Bronchial epithelial cell (primary cell): ENCODE data around the gene SLC6A19. TPM values are rescaled to one million over a fixed set of nuclear protein-coding genes. Genes with fewer than 3 reads are reported as not detected.

Source experiments
- DNase-seq: peaks from one replicate; pipeline ENCODE4 v3.0.0-alpha.2; 2010; ENCODE audit warnings: low read depth
- FAIRE-seq: peaks from 2 replicates; lab custom pipeline; 2011; peaks lifted over from hg19 to GRCh38; lab: Jason Lieb, UNC
- H3K27me3 ChIP-seq: 2 replicates; pipeline ENCODE4 v1.5.1; 2011; ENCODE audit warnings: low read length; ENCODE audit not compliant: control insufficient read depth, insufficient read depth
- H3K36me3 ChIP-seq: 2 replicates; pipeline ENCODE4 v1.5.1; 2011; ENCODE audit warnings: low read length; ENCODE audit not compliant: control insufficient read depth, insufficient read depth
- H3K4me3 ChIP-seq: 2 replicates; pipeline ENCODE4 v1.5.1; 2011; ENCODE audit warnings: mild to moderate bottlenecking, low read depth, low read length, control low read depth
- CTCF ChIP-seq: IDR thresholded peaks from 2 replicates; pipeline ENCODE4 v1.5.1; 2011; ENCODE audit warnings: mild to moderate bottlenecking, moderate library complexity, low read length, control low read depth, inconsistent platforms; ENCODE audit not compliant: insufficient read depth, severe bottlenecking
- total RNA-seq: library from RNA; depleted of rRNA; stranded (reverse); fragments of >200 nt; gene quantifications from 2 replicates; pipeline ENCODE4 v1.2.1, GENCODE V29; 2014

Gene SLC6A19
- total RNA-seq = not detected in 2 replicates

- H3K27me3 ChIP-seq = no peaks in the 10 kb centered on the region
- FAIRE-seq = no peak
Measured at GRCh38 chr5:1201327-1202025, at the start of gene SLC6A19. Gene SLC6A19, plus strand, starts transcription at chr5:1201595. Its CDS starts 56 bp downstream, at chr5:1201651.

GRCh38 chr5:1152156-1152555, 49.2 kb upstream of the SLC6A19 start:
- TF ChIP-seq CTCF = no peak
- Histone ChIP-seq H3K36me3 (no peaks in the 10 kb centered on the region), H3K4me3 (no peak overlapping the region), H3K27me3 (peaks cover 28% of the 10 kb centered on the region)
- no peak for DNase-seq
- no peak for FAIRE-seq

More at GRCh38 chr5:1201327-1202025, at the start of gene SLC6A19:
- H3K36me3 ChIP-seq = no peaks in the 10 kb centered on the region
- no peak for DNase-seq
- TF ChIP-seq CTCF = no peak
- H3K4me3 ChIP-seq = no peak within 1 kb of the TSS

- no peak overlapping the region for H3K4me3 ChIP-seq
- H3K36me3 ChIP-seq = no peaks in the 10 kb centered on the region
- peaks cover 28% of the 10 kb centered on the region for H3K27me3 ChIP-seq
- no peak for FAIRE-seq
- no peak for DNase-seq
- no peak for TF ChIP-seq CTCF
Measured at GRCh38 chr5:1152771-1153282, 48.6 kb upstream of the SLC6A19 start.

GRCh38 chr5:1153428-1153827, 48.0 kb upstream of the SLC6A19 start:
- no peak for FAIRE-seq
- H3K27me3 ChIP-seq = peaks cover 28% of the 10 kb centered on the region
- H3K36me3 ChIP-seq = no peaks in the 10 kb centered on the region
- DNase-seq = no peak
- no peak overlapping the region for H3K4me3 ChIP-seq
- no peak for TF ChIP-seq CTCF

GRCh38 chr5:1155191-1156032, 46.0 kb upstream of the SLC6A19 start:
- H3K27me3 ChIP-seq = peaks cover 30% of the 10 kb centered on the region
- no peak for FAIRE-seq
- no peak for TF ChIP-seq CTCF
- no peaks in the 10 kb centered on the region for H3K36me3 ChIP-seq
- H3K4me3 ChIP-seq = no peak overlapping the region
- no peak for DNase-seq
